Upper lobe of left lung (tissue), 6 donors: ENCODE measurements around the gene GCDH. TPM values are rescaled to one million over a fixed set of nuclear protein-coding genes. Genes with fewer than 3 reads are reported as not detected.

Source experiments
- ATAC-seq, 2 donors: fragments of 200-7000 bp; cut with Tn5 transposase; one replicate each; pipeline ENCODE4 v1.9.1; 2022; ENCODE audit warnings: mild to moderate bottlenecking in 2 of 2, moderate library complexity in 2 of 2; ENCODE audit not compliant: low FRiP score in 2 of 2
- DNase-seq, 2 donors: peaks; one replicate each; pipeline ENCODE4 v3.0.0-alpha.2; 2019 to 2020
- H3K27ac ChIP-seq, 4 donors: fragments of 200-600 bp; sonication (generic); one replicate each; pipeline ENCODE4 v1.5.1; 2016 to 2019
- H3K27me3 ChIP-seq, 4 donors: fragments of 200-600 bp; sonication (generic); one replicate each; pipeline ENCODE4 v1.5.1; 2017 to 2019
- H3K36me3 ChIP-seq, 4 donors: fragments of 200-600 bp; sonication (generic); one replicate each; pipeline ENCODE4 v1.5.1; 2016 to 2019
- H3K4me1 ChIP-seq, 4 donors: fragments of 200-600 bp; sonication (generic); one replicate each; pipeline ENCODE4 v1.5.1; 2018 to 2019
- H3K4me3 ChIP-seq, 4 donors: fragments of 200-600 bp; sonication (generic); one replicate each; pipeline ENCODE4 v1.5.1; 2017 to 2019; ENCODE audit warnings: mild to moderate bottlenecking in 2 of 4, moderate library complexity in 1 of 4
- H3K9me3 ChIP-seq, 4 donors: fragments of 200-600 bp; sonication (generic); one replicate each; pipeline ENCODE4 v1.5.1; 2018 to 2019
- CTCF ChIP-seq, 6 experiments: fragments of 450-650 bp in 4 of 6; fragments of 200-600 bp in 2 of 6; sonication (generic) in 2 of 6; IDR thresholded peaks; one replicate each; pipeline ENCODE4 v1.5.1; 2016 to 2019; ENCODE audit warnings: antibody characterized with exemption in 6 of 6
- EP300 ChIP-seq, 4 donors: sonication (generic); formaldehyde crosslinking; IDR thresholded peaks; one replicate each; pipeline ENCODE4 v1.5.1; 2017; ENCODE audit warnings: antibody characterized with exemption in 4 of 4, control low read depth in 2 of 4
- POLR2A ChIP-seq, 4 donors: fragments of 450-650 bp; IDR thresholded peaks; one replicate each; pipeline ENCODE4 v1.5.1; 2016 to 2017; ENCODE audit warnings: antibody characterized with exemption in 4 of 4, mild to moderate bottlenecking in 2 of 4
- POLR2AphosphoS5 ChIP-seq, 2 donors: sonication (generic); formaldehyde crosslinking; IDR thresholded peaks; one replicate each; pipeline ENCODE4 v1.5.1; 2017; ENCODE audit warnings: antibody characterized with exemption in 2 of 2
- WGBS, 2 donors: methylation state at CpG; one replicate each; pipeline ENCODE4 v1.1.5; 2017 to 2018; 5-methylcytosine and 5-hydroxymethylcytosine counted together
- total RNA-seq, 6 donors: library from RNA; depleted of rRNA in 4 of 6; stranded (reverse); fragments of >200 nt in 4 of 6; gene quantifications; one replicate each; pipeline versions ENCODE4 v1.1.0 to v1.2.1, GENCODE V29; 2016 to 2021
- donor health status: DM: no; HTN: no; CAD: no; lungs with moderate emphysema.
- donor health status: DM: no; HTN: yes; CAD: no; lungs with severe emphysema.

Gene GCDH
- total RNA-seq, 6 donors from 2014 or later = 19.3 to 47.1 (median 33.3) TPM

DNA sequence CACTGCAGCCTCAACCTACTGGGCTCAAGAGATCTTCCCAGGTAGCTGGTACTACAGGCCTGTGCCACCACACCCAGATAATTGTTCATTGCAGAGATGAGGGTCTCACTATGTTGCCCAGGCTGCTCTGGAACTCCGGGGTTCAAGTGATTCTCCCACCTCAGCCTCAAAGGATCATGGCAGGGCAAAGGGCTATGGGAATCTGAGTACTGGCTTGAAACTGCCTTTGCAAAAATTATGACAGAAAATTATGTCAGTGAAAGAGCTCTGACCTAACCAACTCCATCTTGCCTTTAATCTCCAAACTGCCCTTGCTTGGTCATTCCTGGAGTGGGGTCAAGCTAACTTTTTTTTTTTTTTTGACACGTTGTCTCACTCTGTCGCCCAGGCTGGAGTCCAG lies 8.4 kb upstream of the GCDH start:
- ATAC-seq (no peak), DNase-seq (no peak)
- Histone ChIP-seq H3K27me3 (peaks cover 0 to 6% (median 2%) of the 10 kb centered on the region in 4 donors), H3K36me3 (peaks cover 0 to 13% (median 12%) of the 10 kb centered on the region in 4 donors), H3K9me3 (peaks cover 0 to 8% (median 4%) of the 10 kb centered on the region in 4 donors), H3K4me3 (no peak overlapping the region), H3K27ac (peak overlapping the region in 1 of 4 donors; percentile 41), H3K4me1 (peaks cover 21 to 38% (median 27%) of the 10 kb centered on the region in 4 donors)
- no peak for TF ChIP-seq POLR2AphosphoS5 (IDR thresholded peaks at IDR 0.05)
- no peak for TF ChIP-seq CTCF (IDR thresholded peaks at IDR 0.05)
- TF ChIP-seq EP300 (IDR thresholded peaks at IDR 0.05) = no peak
- TF ChIP-seq POLR2A (IDR thresholded peaks at IDR 0.05) = no peak
- WGBS, 2 donors = 74 to 85% methylated on average over 3 of the region's 3 CpGs

DNA sequence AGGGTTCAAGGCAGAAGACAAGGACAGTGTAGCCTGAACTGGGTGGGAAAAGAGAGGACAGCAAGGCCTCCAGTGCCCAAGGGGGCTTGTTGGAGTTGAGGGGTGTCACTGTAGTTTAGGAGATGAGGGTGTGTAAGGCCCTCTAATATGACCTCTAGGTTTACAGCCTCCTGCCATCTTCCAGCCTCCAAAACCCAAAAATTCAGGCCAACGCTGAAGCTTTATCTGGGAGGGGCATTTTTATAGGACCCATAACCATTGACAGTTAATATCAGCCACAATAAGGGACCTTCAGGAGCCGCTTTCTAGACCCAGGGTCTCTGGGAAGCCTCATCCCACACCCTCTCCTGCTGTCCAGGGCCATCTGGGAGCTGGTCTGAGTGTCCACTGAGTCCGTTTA lies 6.8 kb upstream of the GCDH start:
- ATAC-seq (no peak), DNase-seq (no peak)
- peaks cover 0 to 6% (median 2%) of the 10 kb centered on the region in 4 donors for H3K27me3 ChIP-seq
- WGBS, 2 donors = 70 to 93% methylated on average over 1 to 3 of the region's 3 CpGs
- no peak overlapping the region for H3K4me3 ChIP-seq
- H3K36me3 ChIP-seq = no peaks in the 10 kb centered on the region
- peaks cover 0 to 8% (median 4%) of the 10 kb centered on the region in 4 donors for H3K9me3 ChIP-seq
- no peak for TF ChIP-seq EP300 (IDR thresholded peaks at IDR 0.05)
- TF ChIP-seq POLR2A (IDR thresholded peaks at IDR 0.05) = no peak
- TF ChIP-seq POLR2AphosphoS5 (IDR thresholded peaks at IDR 0.05) = no peak
- TF ChIP-seq CTCF (IDR thresholded peaks at IDR 0.05) = no peak
- peak overlapping the region in 1 of 4 donors; percentile 54 for H3K27ac ChIP-seq
- peaks cover 21 to 38% (median 27%) of the 10 kb centered on the region in 4 donors for H3K4me1 ChIP-seq

GRCh38 chr19:12884627-12884925 lies 6.4 kb upstream of the GCDH start:
- TF ChIP-seq CTCF (IDR thresholded peaks at IDR 0.05) = no peak
- TF ChIP-seq POLR2AphosphoS5 (IDR thresholded peaks at IDR 0.05) = no peak
- Histone ChIP-seq H3K9me3 (peaks cover 0 to 8% (median 4%) of the 10 kb centered on the region in 4 donors), H3K27me3 (peaks cover 0 to 6% (median 2%) of the 10 kb centered on the region in 4 donors), H3K4me1 (peaks cover 21 to 38% (median 26%) of the 10 kb centered on the region in 4 donors), H3K27ac (peak overlapping the region in 3 of 4 donors; percentile 10 to 54 (median 40)), H3K36me3 (no peaks in the 10 kb centered on the region), H3K4me3 (peak overlapping the region in 3 of 4 donors; percentile 43 to 57 (median 53))
- no peak for DNase-seq
- 69 to 75% methylated on average over 8 to 12 of the region's 12 CpGs for WGBS, 2 donors
- ATAC-seq = no peak

- TF ChIP-seq CTCF (IDR thresholded peaks at IDR 0.05) (peak; percentile 56 to 82 (median 70)), POLR2AphosphoS5 (IDR thresholded peaks at IDR 0.05) (no peak)
- peak; percentile 62 to 81 for ATAC-seq
- 9% methylated on average over 53 of the region's 73 CpGs; no CpG with 5 or more reads in 1 of the 2 donors for WGBS, 2 donors
- Histone ChIP-seq H3K4me1 (peaks cover 21 to 36% (median 25%) of the 10 kb centered on the region in 4 donors), H3K4me3 (peak overlapping the region; percentile 28 to 57 (median 48)), H3K27ac (peak overlapping the region in 3 of 4 donors; percentile 38 to 54 (median 40)), H3K9me3 (peaks cover 0 to 8% (median 4%) of the 10 kb centered on the region in 4 donors), H3K36me3 (no peaks in the 10 kb centered on the region), H3K27me3 (peaks cover 0 to 6% (median 2%) of the 10 kb centered on the region in 4 donors)
- DNase-seq = peak; percentile 93 to 98
Measured at GRCh38 chr19:12884926-12885748, 5.8 kb upstream of the GCDH start.
